ENCODE results near the gene SMARCC2.

The SMARCC2 gene

DNA sequence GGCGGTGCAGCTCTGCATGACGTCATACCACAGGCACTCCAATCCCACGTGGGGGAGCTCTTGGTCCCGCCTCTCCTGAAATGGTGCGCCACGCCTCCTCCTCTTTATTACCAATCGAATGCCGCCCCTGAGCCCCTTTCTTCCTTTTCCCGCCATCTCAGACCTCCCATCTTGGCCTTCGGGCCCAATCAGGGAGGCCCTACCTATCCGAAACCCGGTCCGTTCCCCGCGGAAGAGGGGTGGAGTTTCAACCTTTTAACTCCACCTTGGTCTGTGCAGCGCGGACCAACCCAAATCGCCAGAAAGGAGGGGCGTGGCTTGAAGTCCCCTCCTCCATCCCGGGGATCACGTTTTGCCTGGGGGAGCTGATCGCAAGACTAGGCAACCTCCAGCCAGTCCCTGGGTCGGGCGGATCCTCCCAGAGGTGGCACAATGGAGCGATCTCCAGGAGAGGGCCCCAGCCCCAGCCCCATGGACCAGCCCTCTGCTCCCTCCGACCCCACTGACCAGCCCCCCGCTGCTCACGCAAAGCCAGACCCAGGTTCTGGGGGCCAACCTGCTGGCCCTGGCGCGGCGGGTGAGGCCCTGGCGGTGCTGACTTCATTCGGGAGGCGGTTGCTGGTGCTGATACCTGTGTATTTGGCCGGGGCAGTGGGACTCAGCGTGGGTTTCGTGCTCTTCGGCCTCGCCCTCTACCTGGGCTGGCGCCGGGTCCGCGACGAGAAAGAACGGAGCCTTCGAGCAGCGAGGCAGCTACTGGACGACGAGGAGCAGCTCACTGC lies 61.2 kb downstream of the SMARCC2 start, which contains the start of gene ESYT1 (continued):
- TF ChIP-seq, protein P1, sequence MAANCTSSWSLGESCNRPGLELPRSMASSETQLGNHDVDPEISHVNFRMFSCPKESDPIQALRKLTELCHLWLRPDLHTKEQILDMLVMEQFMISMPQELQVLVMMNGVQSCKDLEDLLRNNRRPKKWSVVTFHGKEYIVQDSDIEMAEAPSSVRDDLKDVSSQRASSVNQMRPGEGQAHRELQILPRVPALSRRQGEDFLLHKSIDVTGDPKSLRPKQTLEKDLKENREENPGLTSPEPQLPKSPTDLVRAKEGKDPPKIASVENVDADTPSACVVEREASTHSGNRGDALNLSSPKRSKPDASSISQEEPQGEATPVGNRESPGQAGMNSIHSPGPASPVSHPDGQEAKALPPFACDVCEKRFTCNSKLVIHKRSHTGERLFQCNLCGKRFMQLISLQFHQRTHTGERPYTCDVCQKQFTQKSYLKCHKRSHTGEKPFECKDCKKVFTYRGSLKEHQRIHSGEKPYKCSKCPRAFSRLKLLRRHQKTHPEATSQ (tag by site-specific recombination; IDR thresholded peaks at IDR 0.05) = 0 out of 2 replicates have a peak, but pooled peaks have one; percentile 45
- TF ChIP-seq ZSCAN30 (tag by site-specific recombination; IDR thresholded peaks at IDR 0.05) (peak; percentile 53), ZNF433 (tag by site-specific recombination; IDR thresholded peaks at IDR 0.05; ENCODE audit: low read depth) (no peak), SETDB1 (IDR thresholded peaks at IDR 0.05; ENCODE audit: insufficient read length, low read length) (no peak), ZFP69B (tag by site-specific recombination; IDR thresholded peaks at IDR 0.05) (no peak), ZNF335 (tag by site-specific recombination; conservative IDR thresholded peaks at IDR 0.05) (peak; percentile 17; the same call in 1 of the 2 replicates), ZNF776 (tag by site-specific recombination; IDR thresholded peaks at IDR 0.05; ENCODE audit: borderline replicate concordance) (no peak), KLF16 (tag by site-specific recombination; IDR thresholded peaks at IDR 0.05) (peak; percentile 16; the same call in 1 of the 2 replicates), ZFP37 (tag by site-specific recombination; IDR thresholded peaks at IDR 0.05) (peak; percentile 63), ZBTB21 (tag by site-specific recombination; IDR thresholded peaks at IDR 0.05) (peak; percentile 98), ZNF391 (tag by site-specific recombination; IDR thresholded peaks at IDR 0.05; ENCODE audit: borderline replicate concordance, low read depth) (peak; percentile 36; the same call in 1 of the 2 replicates)
- TF ChIP-seq, protein P2, sequence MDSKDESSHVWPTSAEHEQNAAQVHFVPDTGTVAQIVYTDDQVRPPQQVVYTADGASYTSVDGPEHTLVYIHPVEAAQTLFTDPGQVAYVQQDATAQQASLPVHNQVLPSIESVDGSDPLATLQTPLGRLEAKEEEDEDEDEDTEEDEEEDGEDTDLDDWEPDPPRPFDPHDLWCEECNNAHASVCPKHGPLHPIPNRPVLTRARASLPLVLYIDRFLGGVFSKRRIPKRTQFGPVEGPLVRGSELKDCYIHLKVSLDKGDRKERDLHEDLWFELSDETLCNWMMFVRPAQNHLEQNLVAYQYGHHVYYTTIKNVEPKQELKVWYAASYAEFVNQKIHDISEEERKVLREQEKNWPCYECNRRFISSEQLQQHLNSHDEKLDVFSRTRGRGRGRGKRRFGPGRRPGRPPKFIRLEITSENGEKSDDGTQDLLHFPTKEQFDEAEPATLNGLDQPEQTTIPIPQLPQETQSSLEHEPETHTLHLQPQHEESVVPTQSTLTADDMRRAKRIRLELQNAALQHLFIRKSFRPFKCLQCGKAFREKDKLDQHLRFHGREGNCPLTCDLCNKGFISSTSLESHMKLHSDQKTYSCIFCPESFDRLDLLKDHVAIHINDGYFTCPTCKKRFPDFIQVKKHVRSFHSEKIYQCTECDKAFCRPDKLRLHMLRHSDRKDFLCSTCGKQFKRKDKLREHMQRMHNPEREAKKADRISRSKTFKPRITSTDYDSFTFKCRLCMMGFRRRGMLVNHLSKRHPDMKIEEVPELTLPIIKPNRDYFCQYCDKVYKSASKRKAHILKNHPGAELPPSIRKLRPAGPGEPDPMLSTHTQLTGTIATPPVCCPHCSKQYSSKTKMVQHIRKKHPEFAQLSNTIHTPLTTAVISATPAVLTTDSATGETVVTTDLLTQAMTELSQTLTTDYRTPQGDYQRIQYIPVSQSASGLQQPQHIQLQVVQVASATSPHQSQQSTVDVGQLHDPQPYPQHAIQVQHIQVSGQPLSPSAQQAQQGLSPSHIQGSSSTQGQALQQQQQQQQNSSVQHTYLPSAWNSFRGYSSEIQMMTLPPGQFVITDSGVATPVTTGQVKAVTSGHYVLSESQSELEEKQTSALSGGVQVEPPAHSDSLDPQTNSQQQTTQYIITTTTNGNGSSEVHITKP (tag by site-specific recombination; IDR thresholded peaks at IDR 0.05) = peak; percentile 95
- TF ChIP-seq, protein P3, sequence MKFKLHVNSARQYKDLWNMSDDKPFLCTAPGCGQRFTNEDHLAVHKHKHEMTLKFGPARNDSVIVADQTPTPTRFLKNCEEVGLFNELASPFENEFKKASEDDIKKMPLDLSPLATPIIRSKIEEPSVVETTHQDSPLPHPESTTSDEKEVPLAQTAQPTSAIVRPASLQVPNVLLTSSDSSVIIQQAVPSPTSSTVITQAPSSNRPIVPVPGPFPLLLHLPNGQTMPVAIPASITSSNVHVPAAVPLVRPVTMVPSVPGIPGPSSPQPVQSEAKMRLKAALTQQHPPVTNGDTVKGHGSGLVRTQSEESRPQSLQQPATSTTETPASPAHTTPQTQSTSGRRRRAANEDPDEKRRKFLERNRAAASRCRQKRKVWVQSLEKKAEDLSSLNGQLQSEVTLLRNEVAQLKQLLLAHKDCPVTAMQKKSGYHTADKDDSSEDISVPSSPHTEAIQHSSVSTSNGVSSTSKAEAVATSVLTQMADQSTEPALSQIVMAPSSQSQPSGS (tag by site-specific recombination; IDR thresholded peaks at IDR 0.05; ENCODE audit: low read depth) = peak; percentile 100
- TF ChIP-seq, protein P4, sequence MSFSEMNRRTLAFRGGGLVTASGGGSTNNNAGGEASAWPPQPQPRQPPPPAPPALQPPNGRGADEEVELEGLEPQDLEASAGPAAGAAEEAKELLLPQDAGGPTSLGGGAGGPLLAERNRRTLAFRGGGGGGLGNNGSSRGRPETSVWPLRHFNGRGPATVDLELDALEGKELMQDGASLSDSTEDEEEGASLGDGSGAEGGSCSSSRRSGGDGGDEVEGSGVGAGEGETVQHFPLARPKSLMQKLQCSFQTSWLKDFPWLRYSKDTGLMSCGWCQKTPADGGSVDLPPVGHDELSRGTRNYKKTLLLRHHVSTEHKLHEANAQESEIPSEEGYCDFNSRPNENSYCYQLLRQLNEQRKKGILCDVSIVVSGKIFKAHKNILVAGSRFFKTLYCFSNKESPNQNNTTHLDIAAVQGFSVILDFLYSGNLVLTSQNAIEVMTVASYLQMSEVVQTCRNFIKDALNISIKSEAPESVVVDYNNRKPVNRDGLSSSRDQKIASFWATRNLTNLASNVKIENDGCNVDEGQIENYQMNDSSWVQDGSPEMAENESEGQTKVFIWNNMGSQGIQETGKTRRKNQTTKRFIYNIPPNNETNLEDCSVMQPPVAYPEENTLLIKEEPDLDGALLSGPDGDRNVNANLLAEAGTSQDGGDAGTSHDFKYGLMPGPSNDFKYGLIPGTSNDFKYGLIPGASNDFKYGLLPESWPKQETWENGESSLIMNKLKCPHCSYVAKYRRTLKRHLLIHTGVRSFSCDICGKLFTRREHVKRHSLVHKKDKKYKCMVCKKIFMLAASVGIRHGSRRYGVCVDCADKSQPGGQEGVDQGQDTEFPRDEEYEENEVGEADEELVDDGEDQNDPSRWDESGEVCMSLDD (tag by site-specific recombination; IDR thresholded peaks at IDR 0.05) = peak; percentile 41; the same call in 1 of the 2 replicates
- TF ChIP-seq, protein P5, sequence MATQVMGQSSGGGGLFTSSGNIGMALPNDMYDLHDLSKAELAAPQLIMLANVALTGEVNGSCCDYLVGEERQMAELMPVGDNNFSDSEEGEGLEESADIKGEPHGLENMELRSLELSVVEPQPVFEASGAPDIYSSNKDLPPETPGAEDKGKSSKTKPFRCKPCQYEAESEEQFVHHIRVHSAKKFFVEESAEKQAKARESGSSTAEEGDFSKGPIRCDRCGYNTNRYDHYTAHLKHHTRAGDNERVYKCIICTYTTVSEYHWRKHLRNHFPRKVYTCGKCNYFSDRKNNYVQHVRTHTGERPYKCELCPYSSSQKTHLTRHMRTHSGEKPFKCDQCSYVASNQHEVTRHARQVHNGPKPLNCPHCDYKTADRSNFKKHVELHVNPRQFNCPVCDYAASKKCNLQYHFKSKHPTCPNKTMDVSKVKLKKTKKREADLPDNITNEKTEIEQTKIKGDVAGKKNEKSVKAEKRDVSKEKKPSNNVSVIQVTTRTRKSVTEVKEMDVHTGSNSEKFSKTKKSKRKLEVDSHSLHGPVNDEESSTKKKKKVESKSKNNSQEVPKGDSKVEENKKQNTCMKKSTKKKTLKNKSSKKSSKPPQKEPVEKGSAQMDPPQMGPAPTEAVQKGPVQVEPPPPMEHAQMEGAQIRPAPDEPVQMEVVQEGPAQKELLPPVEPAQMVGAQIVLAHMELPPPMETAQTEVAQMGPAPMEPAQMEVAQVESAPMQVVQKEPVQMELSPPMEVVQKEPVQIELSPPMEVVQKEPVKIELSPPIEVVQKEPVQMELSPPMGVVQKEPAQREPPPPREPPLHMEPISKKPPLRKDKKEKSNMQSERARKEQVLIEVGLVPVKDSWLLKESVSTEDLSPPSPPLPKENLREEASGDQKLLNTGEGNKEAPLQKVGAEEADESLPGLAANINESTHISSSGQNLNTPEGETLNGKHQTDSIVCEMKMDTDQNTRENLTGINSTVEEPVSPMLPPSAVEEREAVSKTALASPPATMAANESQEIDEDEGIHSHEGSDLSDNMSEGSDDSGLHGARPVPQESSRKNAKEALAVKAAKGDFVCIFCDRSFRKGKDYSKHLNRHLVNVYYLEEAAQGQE (tag by site-specific recombination; IDR thresholded peaks at IDR 0.05) = 0 out of 2 replicates have a peak, but pooled peaks have one; percentile 41
- TF ChIP-seq, protein P6, sequence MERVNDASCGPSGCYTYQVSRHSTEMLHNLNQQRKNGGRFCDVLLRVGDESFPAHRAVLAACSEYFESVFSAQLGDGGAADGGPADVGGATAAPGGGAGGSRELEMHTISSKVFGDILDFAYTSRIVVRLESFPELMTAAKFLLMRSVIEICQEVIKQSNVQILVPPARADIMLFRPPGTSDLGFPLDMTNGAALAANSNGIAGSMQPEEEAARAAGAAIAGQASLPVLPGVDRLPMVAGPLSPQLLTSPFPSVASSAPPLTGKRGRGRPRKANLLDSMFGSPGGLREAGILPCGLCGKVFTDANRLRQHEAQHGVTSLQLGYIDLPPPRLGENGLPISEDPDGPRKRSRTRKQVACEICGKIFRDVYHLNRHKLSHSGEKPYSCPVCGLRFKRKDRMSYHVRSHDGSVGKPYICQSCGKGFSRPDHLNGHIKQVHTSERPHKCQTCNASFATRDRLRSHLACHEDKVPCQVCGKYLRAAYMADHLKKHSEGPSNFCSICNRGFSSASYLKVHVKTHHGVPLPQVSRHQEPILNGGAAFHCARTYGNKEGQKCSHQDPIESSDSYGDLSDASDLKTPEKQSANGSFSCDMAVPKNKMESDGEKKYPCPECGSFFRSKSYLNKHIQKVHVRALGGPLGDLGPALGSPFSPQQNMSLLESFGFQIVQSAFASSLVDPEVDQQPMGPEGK (tag by site-specific recombination; IDR thresholded peaks at IDR 0.05) = peak; percentile 87
- TF ChIP-seq, protein P7, sequence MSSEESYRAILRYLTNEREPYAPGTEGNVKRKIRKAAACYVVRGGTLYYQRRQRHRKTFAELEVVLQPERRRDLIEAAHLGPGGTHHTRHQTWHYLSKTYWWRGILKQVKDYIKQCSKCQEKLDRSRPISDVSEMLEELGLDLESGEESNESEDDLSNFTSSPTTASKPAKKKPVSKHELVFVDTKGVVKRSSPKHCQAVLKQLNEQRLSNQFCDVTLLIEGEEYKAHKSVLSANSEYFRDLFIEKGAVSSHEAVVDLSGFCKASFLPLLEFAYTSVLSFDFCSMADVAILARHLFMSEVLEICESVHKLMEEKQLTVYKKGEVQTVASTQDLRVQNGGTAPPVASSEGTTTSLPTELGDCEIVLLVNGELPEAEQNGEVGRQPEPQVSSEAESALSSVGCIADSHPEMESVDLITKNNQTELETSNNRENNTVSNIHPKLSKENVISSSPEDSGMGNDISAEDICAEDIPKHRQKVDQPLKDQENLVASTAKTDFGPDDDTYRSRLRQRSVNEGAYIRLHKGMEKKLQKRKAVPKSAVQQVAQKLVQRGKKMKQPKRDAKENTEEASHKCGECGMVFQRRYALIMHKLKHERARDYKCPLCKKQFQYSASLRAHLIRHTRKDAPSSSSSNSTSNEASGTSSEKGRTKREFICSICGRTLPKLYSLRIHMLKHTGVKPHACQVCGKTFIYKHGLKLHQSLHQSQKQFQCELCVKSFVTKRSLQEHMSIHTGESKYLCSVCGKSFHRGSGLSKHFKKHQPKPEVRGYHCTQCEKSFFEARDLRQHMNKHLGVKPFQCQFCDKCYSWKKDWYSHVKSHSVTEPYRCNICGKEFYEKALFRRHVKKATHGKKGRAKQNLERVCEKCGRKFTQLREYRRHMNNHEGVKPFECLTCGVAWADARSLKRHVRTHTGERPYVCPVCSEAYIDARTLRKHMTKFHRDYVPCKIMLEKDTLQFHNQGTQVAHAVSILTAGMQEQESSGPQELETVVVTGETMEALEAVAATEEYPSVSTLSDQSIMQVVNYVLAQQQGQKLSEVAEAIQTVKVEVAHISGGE (tag by site-specific recombination; conservative IDR thresholded peaks at IDR 0.05; ENCODE audit: low read depth) = peak; percentile 84

All from HEK293 (cell line).